HG03175 (cell line): ENCODE measurements around the gene SGTA.
"Not testable (repeated sequence)": the region's sequence is repeated elsewhere in the genome, so short reads cannot be mapped to it uniquely, and the experiment has no call there.

Experiments
- ATAC-seq: cut with Tn5 transposase; IDR thresholded peaks from one replicate; pipeline ENCODE4 v1.9.1; 2021; ENCODE audit warnings: mild to moderate bottlenecking, moderate library complexity; ENCODE audit not compliant: unreplicated experiment

The SGTA gene

DNA sequence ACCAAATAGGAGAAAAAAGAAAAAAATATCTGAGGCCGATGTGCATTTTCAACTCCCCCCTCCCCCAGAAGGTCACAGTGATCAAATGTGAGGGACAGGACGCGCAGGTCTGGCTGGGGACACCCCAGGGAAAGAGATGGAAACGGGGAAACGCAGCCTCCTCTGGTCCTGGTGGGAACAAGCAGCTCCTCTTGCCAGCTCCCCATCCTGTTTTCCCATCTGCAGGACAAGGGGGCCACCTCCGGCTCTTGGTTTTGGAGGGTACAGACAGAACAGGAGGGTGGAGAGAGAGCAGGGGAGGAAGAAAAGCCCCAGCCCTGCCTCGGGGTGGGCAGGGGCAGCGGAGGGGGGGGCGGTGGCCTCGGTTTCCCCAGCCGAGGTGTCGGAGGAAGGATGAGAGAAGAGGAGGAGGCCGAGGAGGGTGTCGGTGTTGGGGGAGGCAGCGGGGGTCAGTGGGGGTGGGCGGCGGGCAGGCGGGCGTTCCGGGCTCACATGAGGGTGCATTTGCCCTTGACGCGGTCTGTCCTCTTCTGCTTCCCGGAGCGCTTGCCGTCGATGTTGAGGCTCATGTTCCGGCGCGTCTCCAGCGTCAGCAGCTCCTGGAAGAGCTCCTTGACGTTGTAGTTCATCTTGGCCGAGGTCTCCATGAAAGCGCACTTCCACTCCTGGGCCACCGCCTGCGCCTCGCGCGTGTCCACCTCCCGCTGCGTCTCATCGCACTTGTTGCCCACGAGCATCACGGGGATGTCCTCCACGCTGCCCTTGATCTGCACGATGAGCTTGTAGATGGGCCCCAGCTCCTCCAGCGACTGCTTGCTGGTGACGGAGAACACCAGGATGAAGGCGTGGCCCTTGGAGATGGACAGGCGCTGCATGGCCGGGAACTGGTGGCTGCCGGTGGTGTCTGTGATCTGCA is 66.1 kb downstream of the SGTA start:
- ATAC-seq, result no peak

DNA sequence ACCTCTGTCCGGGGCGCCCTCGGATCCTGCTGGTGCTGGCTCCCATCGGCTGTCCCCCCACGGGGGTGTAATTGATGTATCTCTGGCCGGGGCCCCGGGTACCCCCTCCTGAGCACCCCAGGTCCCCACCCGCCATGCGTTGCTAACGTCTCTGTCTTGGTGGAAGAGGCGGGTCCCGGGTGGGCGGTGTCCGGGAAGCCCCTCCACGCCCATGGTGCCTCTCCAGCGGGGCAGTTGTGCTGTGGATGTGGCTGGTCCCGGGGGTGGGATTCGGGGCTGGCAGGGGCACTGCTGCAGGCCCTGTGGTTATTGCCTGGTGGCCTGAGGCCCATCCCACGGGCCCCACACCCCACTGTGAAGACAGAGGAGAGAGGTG is 66.8 kb downstream of the SGTA start:
- no peak for ATAC-seq

DNA sequence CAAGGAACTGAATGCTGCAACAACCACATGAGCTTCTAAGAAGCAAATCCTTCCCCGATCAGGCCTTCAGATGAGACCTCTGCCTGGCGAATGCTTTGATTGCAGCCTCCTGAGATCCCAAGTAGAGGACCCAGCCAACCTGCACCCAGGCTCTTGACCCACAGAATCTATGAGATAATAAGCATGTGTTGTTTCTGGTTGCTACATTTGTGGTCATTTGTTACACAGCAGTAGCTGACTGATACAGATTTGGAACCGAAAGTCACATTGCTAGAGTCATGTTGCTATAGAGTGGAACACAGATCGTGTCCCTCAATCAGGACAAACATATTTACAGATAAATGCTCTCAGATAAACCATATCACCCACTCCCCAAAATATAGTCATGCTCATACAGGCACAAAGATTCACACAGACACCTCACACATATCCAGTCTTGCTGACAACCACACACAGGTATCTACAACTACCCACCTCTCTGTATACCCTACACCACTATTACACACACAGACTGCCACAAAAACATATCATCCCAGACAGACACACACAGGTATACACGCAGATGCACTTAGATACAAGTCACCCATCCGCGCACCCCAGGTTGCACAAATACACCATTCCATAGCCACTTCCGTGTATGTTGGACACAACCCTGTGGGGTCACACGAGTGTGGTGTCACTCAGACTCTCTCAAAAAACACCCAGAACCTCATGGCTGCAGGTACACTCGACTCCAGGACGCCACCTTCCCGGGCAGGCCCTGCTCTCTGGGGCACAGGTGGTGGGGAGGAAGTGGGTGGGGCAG is 67.4 kb downstream of the SGTA start:
- ATAC-seq, result no peak

- no peak for ATAC-seq
Measured at GRCh38 chr19:2714531-2715269, 68.4 kb downstream of the SGTA start.

GRCh38 chr19:2714102-2714501 is 69.0 kb downstream of the SGTA start:
- not testable (repeated sequence) for ATAC-seq

- not testable (repeated sequence) for ATAC-seq
Measured at GRCh38 chr19:2713170-2713569, 69.9 kb downstream of the SGTA start.

- ATAC-seq, result no peak
Measured at GRCh38 chr19:2711875-2712205, 71.2 kb downstream of the SGTA start.

DNA sequence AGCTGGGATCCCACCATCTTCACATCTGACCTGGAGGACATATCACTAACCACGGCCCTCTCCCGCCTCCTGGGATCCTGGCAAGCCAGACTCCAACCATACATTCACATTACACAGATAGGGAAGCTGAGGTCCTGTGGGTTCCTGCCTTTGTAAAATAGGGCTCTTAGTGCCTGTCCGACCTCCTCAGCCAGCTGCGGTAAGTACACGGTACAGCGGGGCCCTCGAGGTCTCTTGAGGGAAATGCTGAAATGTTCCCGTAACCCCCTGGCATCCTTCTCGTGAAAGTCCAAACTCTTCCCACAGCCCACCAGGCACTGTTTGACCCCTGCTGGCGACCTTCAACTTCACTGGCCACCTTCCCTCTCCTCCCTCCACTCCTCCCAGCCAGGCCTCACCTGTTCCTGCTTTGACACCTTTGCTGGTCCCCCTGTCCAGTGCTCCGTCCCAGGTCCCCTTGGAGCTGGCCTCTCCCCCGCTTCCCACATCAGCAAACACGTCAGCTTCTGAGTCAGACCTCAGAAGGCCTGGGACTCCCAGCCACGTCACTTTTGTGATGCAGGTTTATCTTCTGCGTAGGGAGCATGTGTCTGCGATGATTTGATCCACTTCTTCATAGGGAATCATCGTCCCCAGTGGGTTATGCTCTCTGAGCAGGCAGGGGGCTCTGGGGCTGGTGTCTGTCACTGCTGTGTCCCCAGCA is 71.8 kb downstream of the SGTA start:
- no peak for ATAC-seq

DNA sequence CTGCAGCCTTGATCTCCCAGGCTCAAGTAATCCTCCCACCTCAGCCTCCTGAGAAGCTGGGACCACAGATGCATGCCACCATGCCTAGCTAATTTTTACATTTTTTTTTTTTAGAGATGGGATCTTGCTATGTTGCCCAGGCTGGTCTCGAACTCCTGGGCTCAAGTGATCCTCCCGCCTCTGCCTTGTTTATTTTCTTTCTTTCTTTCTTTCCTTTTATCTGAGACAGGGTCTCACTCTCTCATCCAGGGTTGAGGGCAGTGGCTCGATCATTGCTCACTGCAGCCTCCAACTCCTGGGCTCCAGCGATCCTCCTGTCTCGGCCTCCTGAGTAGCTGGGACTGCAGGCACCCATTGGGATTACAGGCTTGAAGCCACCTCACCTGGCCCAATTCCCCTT is 76.8 kb downstream of the SGTA start:
- ATAC-seq, result no peak
